Thoracic aorta (tissue), 2 donors: ENCODE results near the gene MISP. TPM values are rescaled to one million over a fixed set of nuclear protein-coding genes. Genes with fewer than 3 reads are reported as not detected.
A peak's percentile ranks its signal among the peaks of the same experiment; 100 is the strongest.

Source experiments
- ATAC-seq: fragments of 150-250 bp; one replicate; pipeline ENCODE4 v1.8.0; 2017; ENCODE audit warnings: low read depth; ENCODE audit not compliant: insufficient number of reproducible peaks, low FRiP score
- DNase-seq: peaks from one replicate; pipeline ENCODE4 v3.0.0-alpha.2; 2020; ENCODE audit warnings: low spot score
- H3K27ac ChIP-seq, 2 donors: fragments of 200-600 bp; sonication (generic); 1 replicate in 1 of 2; 2 replicates in 1 of 2; pipeline ENCODE4 v1.5.1; 2016; ENCODE audit warnings: mild to moderate bottlenecking in 2 of 2, moderate library complexity in 2 of 2
- H3K27me3 ChIP-seq: fragments of 200-600 bp; sonication (generic); replicated peaks from 2 replicates; pipeline ENCODE4 v1.6.0; 2016; ENCODE audit warnings: mild to moderate bottlenecking; ENCODE audit not compliant: insufficient read depth
- H3K36me3 ChIP-seq: fragments of 200-600 bp; sonication (generic); one replicate; pipeline ENCODE4 v1.5.1; 2016
- H3K4me1 ChIP-seq, 2 donors: fragments of 200-600 bp; sonication (generic); 1 replicate in 1 of 2; 2 replicates in 1 of 2; pipeline versions ENCODE4 v1.5.1 to v1.6.0; 2016; ENCODE audit warnings: low read depth in 2 of 2, mild to moderate bottlenecking in 1 of 2; ENCODE audit not compliant: control insufficient read depth in 1 of 2
- H3K4me3 ChIP-seq: fragments of 200-600 bp; sonication (generic); 2 replicates; pipeline ENCODE4 v1.5.1; 2016; ENCODE audit warnings: mild to moderate bottlenecking
- H3K9me3 ChIP-seq: fragments of 200-600 bp; sonication (generic); 2 replicates; pipeline ENCODE4 v1.5.1; 2016
- CTCF ChIP-seq: fragments of 200-600 bp; sonication (generic); IDR thresholded peaks from one replicate; pipeline ENCODE4 v1.5.1; 2019; ENCODE audit warnings: antibody characterized with exemption
- total RNA-seq, 2 donors: library from RNA; depleted of rRNA; stranded (reverse); fragments of >200 nt; gene quantifications; one replicate each; pipeline versions ENCODE4 v1.1.0 to v1.2.3, GENCODE V29; 2016

Gene MISP
- total RNA-seq, 2 donors from 2014 or later = 2.2 TPM; not detected in 1

GRCh38 chr19:797528-798414, 46.9 kb downstream of the MISP start:
- Histone ChIP-seq H3K4me3 (peak overlapping the region; percentile 95), H3K4me1 (peaks cover 43 to 61% of the 10 kb centered on the region in 2 donors), H3K27ac (peak overlapping the region; percentile 86 to 97), H3K36me3 (no peaks in the 10 kb centered on the region), H3K9me3 (no peaks in the 10 kb centered on the region), H3K27me3 (no peaks in the 10 kb centered on the region)
- DNase-seq (peak; percentile 58), ATAC-seq (peak; percentile 47)
- no peak for TF ChIP-seq CTCF

GRCh38 chr19:798415-799075, 47.6 kb downstream of the MISP start:
- Histone ChIP-seq H3K9me3 (no peaks in the 10 kb centered on the region), H3K27me3 (no peaks in the 10 kb centered on the region), H3K4me1 (peaks cover 43 to 67% of the 10 kb centered on the region in 2 donors), H3K27ac (peak overlapping the region; percentile 86 to 97), H3K36me3 (peaks cover 1% of the 10 kb centered on the region), H3K4me3 (peak overlapping the region; percentile 95)
- ATAC-seq (no peak), DNase-seq (no peak)
- TF ChIP-seq CTCF = no peak

- peak; percentile 16 for TF ChIP-seq CTCF
- Histone ChIP-seq H3K4me3 (peak overlapping the region; percentile 95), H3K36me3 (peaks cover 8% of the 10 kb centered on the region), H3K27me3 (no peaks in the 10 kb centered on the region), H3K4me1 (peaks cover 43 to 67% of the 10 kb centered on the region in 2 donors), H3K27ac (no peak overlapping the region), H3K9me3 (no peaks in the 10 kb centered on the region)
- DNase-seq = no peak
- ATAC-seq = no peak
Measured at GRCh38 chr19:799076-799881, 48.4 kb downstream of the MISP start.

- Histone ChIP-seq H3K36me3 (peaks cover 21% of the 10 kb centered on the region), H3K27me3 (no peaks in the 10 kb centered on the region), H3K27ac (peak overlapping the region in 1 of 2 donors; percentile 2), H3K9me3 (no peaks in the 10 kb centered on the region), H3K4me3 (peak overlapping the region; percentile 95), H3K4me1 (peaks cover 43 to 61% of the 10 kb centered on the region in 2 donors)
- ATAC-seq (no peak), DNase-seq (no peak)
- TF ChIP-seq CTCF = no peak
Measured at GRCh38 chr19:800360-801029, 49.6 kb downstream of the MISP start.
